ENCODE data around the gene SCML2.

The SCML2 gene

DNA sequence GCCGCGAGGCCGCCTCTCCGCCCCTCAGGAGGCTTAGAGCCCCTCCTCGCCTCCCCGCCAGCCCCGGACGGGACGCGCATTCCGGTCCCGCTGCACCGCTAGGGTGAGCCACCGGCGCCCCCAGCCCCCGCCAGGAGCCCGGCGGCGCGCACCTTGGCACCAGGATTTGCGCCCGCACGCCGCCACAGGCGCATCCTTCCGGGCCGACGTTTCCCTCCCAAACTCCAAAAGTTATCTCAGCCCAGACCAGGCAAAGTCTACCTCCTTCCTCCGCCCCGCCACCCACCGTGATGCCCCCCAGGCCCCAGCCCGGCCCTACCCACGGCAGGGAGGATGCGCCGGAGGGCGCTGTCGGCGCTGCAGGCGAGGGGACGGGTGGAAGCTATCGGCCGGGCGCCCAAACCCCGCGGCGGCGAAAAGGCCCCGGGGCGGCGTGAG is 538 bp downstream of the SCML2 start:
- Histone ChIP-seq H3K36me3 (ENCODE audit: control insufficient read depth in 2 of 2, insufficient read depth in 2 of 2, low read length in 2 of 2) (no peaks in the 10 kb centered on the region), H3K27ac (ENCODE audit: low read length) (no peak overlapping the region), H3K27me3 (ENCODE audit: control insufficient read depth in 1 of 2, insufficient read depth in 2 of 2, low read length in 2 of 2) (no peaks in the 10 kb centered on the region), H3K4me3 (ENCODE audit: low read length in 2 of 2) (peak overlapping the region; percentile 43 to 72), H3K9ac (ENCODE audit: low read length in 2 of 2) (peak overlapping the region in 1 of 2 donors; percentile 60), H3K4me1 (ENCODE audit: control insufficient read depth, insufficient read depth, low read length) (no peaks in the 10 kb centered on the region), H3K9me3 (ENCODE audit: control insufficient read depth in 2 of 2, low read length in 2 of 2) (no peaks in the 10 kb centered on the region)

DNA sequence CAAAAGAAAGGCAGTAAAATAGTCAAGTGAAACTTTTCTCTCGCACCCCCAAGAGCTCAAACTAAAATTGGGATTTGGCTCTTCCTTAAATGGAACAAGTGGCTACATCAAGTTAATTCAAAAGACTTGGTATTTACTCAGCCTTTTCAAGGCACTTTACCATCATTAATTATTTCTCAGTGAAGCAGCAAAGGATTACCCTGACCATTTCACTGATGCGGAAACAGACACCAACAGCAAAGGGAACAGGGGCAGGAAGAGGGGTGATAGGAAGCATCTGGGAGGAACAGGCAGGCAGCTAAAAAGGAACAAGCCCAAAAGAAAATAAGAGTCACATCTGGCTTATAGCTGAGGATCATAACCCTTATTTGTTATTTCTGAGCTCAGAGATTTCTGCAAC is 2.7 kb downstream of the SCML2 start:
- Histone ChIP-seq H3K9ac (ENCODE audit: low read length in 2 of 2) (no peak overlapping the region), H3K4me3 (ENCODE audit: low read length in 2 of 2) (no peak overlapping the region), H3K9me3 (ENCODE audit: control insufficient read depth in 2 of 2, low read length in 2 of 2) (no peaks in the 10 kb centered on the region), H3K36me3 (ENCODE audit: control insufficient read depth in 2 of 2, insufficient read depth in 2 of 2, low read length in 2 of 2) (no peaks in the 10 kb centered on the region), H3K27ac (ENCODE audit: low read length) (no peak overlapping the region), H3K27me3 (ENCODE audit: control insufficient read depth in 1 of 2, insufficient read depth in 2 of 2, low read length in 2 of 2) (no peaks in the 10 kb centered on the region), H3K4me1 (ENCODE audit: control insufficient read depth, insufficient read depth, low read length) (no peaks in the 10 kb centered on the region)

DNA sequence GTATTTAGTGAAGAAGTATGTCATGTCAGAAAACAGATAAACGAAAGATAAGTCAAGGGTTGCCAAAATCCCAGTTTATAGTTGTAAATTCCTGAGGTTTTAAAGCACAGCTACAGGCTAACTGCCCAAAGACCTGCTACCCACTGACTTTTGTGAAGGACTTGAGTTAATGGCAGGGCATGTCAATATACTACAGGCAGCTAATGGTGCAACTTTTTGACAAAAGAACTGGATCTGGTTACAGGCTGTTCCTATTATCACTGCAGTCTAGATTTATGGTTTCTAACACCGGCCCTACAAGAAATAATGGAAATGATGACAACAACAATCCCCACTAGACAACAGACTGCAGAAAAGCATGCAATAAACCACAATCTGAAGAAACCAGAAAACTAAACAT is 6.4 kb downstream of the SCML2 start:
- Histone ChIP-seq H3K27me3 (ENCODE audit: control insufficient read depth in 1 of 2, insufficient read depth in 2 of 2, low read length in 2 of 2) (no peaks in the 10 kb centered on the region), H3K36me3 (ENCODE audit: control insufficient read depth in 2 of 2, insufficient read depth in 2 of 2, low read length in 2 of 2) (no peaks in the 10 kb centered on the region), H3K9ac (ENCODE audit: low read length in 2 of 2) (no peak overlapping the region)

DNA sequence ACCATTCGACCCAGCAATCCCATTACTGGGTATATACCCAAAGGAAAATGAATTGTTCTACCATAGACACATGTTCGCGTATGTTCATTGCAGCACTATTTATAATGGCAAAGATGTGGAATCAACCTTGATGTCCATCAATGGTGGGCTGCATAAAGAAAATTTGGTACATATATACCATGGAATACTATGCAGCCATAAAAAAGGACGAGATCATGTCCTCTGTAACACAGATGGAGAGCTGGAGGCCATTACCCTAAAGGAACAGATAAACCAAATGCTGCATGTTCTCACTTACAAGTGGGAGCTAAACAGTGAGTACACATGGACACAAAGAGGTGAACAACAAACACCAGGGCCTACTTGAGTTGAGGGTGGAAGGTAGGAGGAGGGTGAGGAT is 45.1 kb downstream of the SCML2 start:
- peaks cover 0 to 2% of the 10 kb centered on the region in 2 donors for H3K27me3 ChIP-seq (ENCODE audit: control insufficient read depth in 1 of 2, insufficient read depth in 2 of 2, low read length in 2 of 2)

More for the DNA sequence above, 6.4 kb downstream of the SCML2 start:
- Histone ChIP-seq H3K4me1 (ENCODE audit: control insufficient read depth, insufficient read depth, low read length) (no peaks in the 10 kb centered on the region), H3K9me3 (ENCODE audit: control insufficient read depth in 2 of 2, low read length in 2 of 2) (no peaks in the 10 kb centered on the region), H3K4me3 (ENCODE audit: low read length in 2 of 2) (no peak overlapping the region), H3K27ac (ENCODE audit: low read length) (no peak overlapping the region)

DNA sequence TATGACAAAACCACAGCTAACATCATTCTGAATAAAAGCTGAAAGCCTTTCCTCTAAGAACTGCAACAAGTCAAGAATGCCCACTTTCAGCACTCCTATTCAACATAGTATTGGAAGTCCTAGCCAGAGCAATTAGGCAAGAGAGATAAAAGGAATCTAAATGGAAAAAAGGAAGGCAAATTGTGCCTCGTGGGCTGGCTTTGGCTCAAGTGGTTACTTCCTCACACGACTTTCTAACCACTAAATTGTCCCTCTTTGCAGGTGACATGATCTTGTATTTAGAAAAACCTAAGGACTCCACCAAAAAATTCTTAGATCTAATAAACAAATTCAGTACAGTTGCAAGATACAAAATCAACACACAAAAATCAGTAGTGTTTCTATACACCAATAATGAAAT is 57.2 kb downstream of the SCML2 start:
- Histone ChIP-seq H3K36me3 (ENCODE audit: control insufficient read depth in 2 of 2, insufficient read depth in 2 of 2, low read length in 2 of 2) (no peaks in the 10 kb centered on the region), H3K27me3 (ENCODE audit: control insufficient read depth in 1 of 2, insufficient read depth in 2 of 2, low read length in 2 of 2) (no peaks in the 10 kb centered on the region), H3K4me1 (ENCODE audit: control insufficient read depth, insufficient read depth, low read length) (no peaks in the 10 kb centered on the region), H3K9ac (ENCODE audit: low read length in 2 of 2) (no peak overlapping the region), H3K9me3 (ENCODE audit: control insufficient read depth in 2 of 2, low read length in 2 of 2) (no peaks in the 10 kb centered on the region), H3K4me3 (ENCODE audit: low read length in 2 of 2) (no peak overlapping the region), H3K27ac (ENCODE audit: low read length) (no peak overlapping the region)

More for the DNA sequence above, 45.1 kb downstream of the SCML2 start:
- H3K27ac ChIP-seq (ENCODE audit: low read length): no peak overlapping the region
- H3K36me3 ChIP-seq (ENCODE audit: control insufficient read depth in 2 of 2, insufficient read depth in 2 of 2, low read length in 2 of 2): no peaks in the 10 kb centered on the region
- H3K9me3 ChIP-seq (ENCODE audit: control insufficient read depth in 2 of 2, low read length in 2 of 2): no peaks in the 10 kb centered on the region
- no peak overlapping the region for H3K4me3 ChIP-seq (ENCODE audit: low read length in 2 of 2)
- H3K4me1 ChIP-seq (ENCODE audit: control insufficient read depth, insufficient read depth, low read length): no peaks in the 10 kb centered on the region
- H3K9ac ChIP-seq (ENCODE audit: low read length in 2 of 2): no peak overlapping the region

DNA sequence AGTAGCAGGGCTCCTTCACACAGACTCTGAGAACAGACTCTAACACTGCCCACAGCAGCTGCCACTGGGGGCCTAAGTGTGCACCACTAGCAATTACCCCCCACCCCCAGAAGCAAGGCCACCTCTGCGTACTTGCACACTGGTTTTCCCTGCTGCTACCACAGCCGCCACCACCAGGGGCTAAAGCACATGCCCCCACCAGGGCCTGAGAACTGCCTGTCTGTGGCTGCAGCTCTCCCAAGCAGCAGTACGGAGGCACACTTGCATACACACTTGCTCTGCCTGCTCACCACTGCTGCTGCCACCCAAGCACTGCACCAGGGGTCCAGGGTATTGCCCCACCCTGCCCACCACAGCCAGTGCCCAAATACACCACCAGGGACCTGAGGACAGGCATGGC is 59.6 kb downstream of the SCML2 start:
- Histone ChIP-seq H3K27ac (ENCODE audit: low read length) (no peak overlapping the region), H3K36me3 (ENCODE audit: control insufficient read depth in 2 of 2, insufficient read depth in 2 of 2, low read length in 2 of 2) (no peaks in the 10 kb centered on the region), H3K9me3 (ENCODE audit: control insufficient read depth in 2 of 2, low read length in 2 of 2) (no peaks in the 10 kb centered on the region), H3K4me1 (ENCODE audit: control insufficient read depth, insufficient read depth, low read length) (no peaks in the 10 kb centered on the region), H3K9ac (ENCODE audit: low read length in 2 of 2) (no peak overlapping the region), H3K27me3 (ENCODE audit: control insufficient read depth in 1 of 2, insufficient read depth in 2 of 2, low read length in 2 of 2) (no peaks in the 10 kb centered on the region), H3K4me3 (ENCODE audit: low read length in 2 of 2) (no peak overlapping the region)

DNA sequence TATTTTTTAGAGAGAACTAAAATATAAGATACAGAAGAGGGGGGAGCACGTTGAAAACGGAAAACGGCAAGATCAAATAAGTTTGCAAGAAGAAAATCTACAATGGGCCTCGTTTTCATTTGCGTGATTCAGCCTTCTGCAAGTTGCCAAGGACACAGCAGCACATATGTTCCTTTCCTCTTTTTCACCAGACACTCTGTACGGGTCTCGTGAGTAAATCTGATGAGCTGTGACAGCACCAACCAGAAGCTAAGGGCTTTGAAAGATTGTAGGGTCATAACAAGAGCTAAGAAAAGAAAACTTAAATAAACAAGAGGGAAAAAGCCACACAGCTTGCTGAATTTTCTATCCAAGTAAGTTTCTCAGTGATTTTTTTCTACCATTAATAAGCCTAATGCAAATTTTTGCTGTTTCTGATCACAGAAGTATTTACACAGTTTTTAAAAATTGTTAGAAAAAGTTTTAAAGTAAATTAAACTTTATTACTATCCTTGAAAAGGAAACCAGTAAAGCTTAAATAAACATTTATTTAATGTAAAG is 63.4 kb downstream of the SCML2 start:
- Histone ChIP-seq H3K36me3 (ENCODE audit: control insufficient read depth in 2 of 2, insufficient read depth in 2 of 2, low read length in 2 of 2) (no peaks in the 10 kb centered on the region), H3K9me3 (ENCODE audit: control insufficient read depth in 2 of 2, low read length in 2 of 2) (no peaks in the 10 kb centered on the region), H3K4me1 (ENCODE audit: control insufficient read depth, insufficient read depth, low read length) (no peaks in the 10 kb centered on the region), H3K9ac (ENCODE audit: low read length in 2 of 2) (no peak overlapping the region), H3K27ac (ENCODE audit: low read length) (no peak overlapping the region), H3K27me3 (ENCODE audit: control insufficient read depth in 1 of 2, insufficient read depth in 2 of 2, low read length in 2 of 2) (no peaks in the 10 kb centered on the region), H3K4me3 (ENCODE audit: low read length in 2 of 2) (no peak overlapping the region)

DNA sequence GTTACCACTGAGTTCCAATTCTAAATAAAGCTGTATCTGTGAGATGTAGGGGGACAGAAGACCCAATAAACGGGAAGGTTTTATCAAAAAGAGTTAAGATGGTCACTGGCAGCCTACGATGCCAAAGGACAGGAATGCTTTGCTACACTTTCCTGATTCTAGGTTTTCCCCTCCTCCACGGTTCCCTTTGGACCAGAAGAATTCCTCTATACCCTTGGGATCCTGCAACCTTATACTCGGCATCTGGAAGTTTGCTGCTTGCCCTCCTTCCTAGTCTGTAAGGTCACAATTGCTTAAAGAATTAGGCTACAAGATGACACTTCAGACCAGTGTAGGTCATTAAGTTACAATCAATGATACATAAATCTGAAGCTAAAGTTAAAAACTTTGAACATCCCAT is 64.3 kb downstream of the SCML2 start:
- Histone ChIP-seq H3K9me3 (ENCODE audit: control insufficient read depth in 2 of 2, low read length in 2 of 2) (no peaks in the 10 kb centered on the region), H3K4me3 (ENCODE audit: low read length in 2 of 2) (no peak overlapping the region), H3K27ac (ENCODE audit: low read length) (no peak overlapping the region), H3K36me3 (ENCODE audit: control insufficient read depth in 2 of 2, insufficient read depth in 2 of 2, low read length in 2 of 2) (no peaks in the 10 kb centered on the region), H3K27me3 (ENCODE audit: control insufficient read depth in 1 of 2, insufficient read depth in 2 of 2, low read length in 2 of 2) (no peaks in the 10 kb centered on the region), H3K9ac (ENCODE audit: low read length in 2 of 2) (no peak overlapping the region), H3K4me1 (ENCODE audit: control insufficient read depth, insufficient read depth, low read length) (no peaks in the 10 kb centered on the region)

DNA sequence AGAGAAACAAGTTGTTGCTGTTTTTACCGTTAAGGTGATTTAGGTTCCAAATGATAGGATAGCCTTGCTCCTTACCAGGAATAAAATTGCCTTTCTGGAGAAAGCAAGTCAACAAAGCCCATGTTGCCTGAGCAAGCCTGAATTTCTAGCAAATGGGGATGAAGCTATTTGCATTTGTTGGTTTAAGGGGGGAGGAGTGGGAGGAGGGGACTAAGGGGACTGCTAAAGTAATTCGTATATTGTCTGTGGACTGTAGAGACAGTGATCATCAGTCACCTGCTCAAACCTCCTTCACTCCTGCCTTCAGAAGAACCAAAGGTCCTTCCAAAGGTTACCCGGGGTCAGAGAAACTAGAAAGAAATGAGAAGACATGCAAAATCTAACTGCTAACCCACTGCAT is 65.8 kb downstream of the SCML2 start:
- Histone ChIP-seq H3K4me1 (ENCODE audit: control insufficient read depth, insufficient read depth, low read length) (no peaks in the 10 kb centered on the region), H3K9me3 (ENCODE audit: control insufficient read depth in 2 of 2, low read length in 2 of 2) (no peaks in the 10 kb centered on the region), H3K4me3 (ENCODE audit: low read length in 2 of 2) (no peak overlapping the region), H3K27me3 (ENCODE audit: control insufficient read depth in 1 of 2, insufficient read depth in 2 of 2, low read length in 2 of 2) (no peaks in the 10 kb centered on the region), H3K9ac (ENCODE audit: low read length in 2 of 2) (no peak overlapping the region), H3K27ac (ENCODE audit: low read length) (no peak overlapping the region), H3K36me3 (ENCODE audit: control insufficient read depth in 2 of 2, insufficient read depth in 2 of 2, low read length in 2 of 2) (no peaks in the 10 kb centered on the region)

DNA sequence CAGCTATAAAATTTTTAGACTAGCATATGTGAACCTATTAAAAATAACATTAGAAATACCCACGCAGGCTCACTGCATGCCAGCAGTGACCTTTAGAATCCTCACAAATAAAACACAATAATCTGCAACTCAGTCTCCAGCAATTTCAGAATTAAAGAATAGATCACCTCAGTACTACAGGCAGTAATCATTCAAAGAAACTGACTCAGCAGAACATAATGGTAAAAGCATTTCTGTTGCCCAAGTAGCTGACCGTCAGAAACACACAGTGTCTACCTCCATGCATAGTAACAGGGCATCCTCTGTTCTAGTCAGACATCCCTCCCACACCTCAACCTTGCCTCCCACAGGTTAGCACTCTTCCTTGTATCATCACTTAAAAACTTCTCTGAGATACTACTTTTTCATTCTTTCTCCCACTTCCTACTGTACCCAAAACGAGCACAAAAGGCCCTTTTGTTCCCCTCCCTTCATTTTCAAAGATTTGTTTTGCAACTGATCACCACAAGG is 68.1 kb downstream of the SCML2 start:
- Histone ChIP-seq H3K9ac (ENCODE audit: low read length in 2 of 2) (no peak overlapping the region), H3K4me3 (ENCODE audit: low read length in 2 of 2) (no peak overlapping the region), H3K27ac (ENCODE audit: low read length) (no peak overlapping the region)

DNA sequence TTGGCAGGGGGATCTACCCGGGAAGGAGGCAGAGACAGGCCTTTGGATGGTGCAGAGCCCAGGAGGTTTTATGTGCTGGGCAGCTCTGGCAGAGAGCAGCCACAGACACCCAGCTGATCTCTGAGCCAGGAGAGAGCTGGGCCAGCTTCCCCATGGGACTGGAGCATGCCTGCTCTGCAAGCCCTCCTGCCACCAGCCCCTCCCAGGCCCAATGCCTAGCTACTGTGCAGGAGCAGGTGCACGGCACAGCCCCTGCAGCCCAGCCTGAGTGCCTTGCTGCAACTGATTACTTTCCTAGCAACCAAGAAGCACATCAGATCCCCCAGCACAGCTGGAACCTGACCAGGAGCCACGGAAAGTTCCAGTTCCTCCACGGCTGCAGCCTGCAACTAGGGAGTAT is 76.0 kb downstream of the SCML2 start:
- peaks cover 0 to 2% of the 10 kb centered on the region in 2 donors for H3K27me3 ChIP-seq (ENCODE audit: control insufficient read depth in 1 of 2, insufficient read depth in 2 of 2, low read length in 2 of 2)
- no peaks in the 10 kb centered on the region for H3K36me3 ChIP-seq (ENCODE audit: control insufficient read depth in 2 of 2, insufficient read depth in 2 of 2, low read length in 2 of 2)
- H3K9me3 ChIP-seq (ENCODE audit: control insufficient read depth in 2 of 2, low read length in 2 of 2): no peaks in the 10 kb centered on the region

More for the DNA sequence above, 68.1 kb downstream of the SCML2 start:
- Histone ChIP-seq H3K27me3 (ENCODE audit: control insufficient read depth in 1 of 2, insufficient read depth in 2 of 2, low read length in 2 of 2) (no peaks in the 10 kb centered on the region), H3K4me1 (ENCODE audit: control insufficient read depth, insufficient read depth, low read length) (no peaks in the 10 kb centered on the region), H3K9me3 (ENCODE audit: control insufficient read depth in 2 of 2, low read length in 2 of 2) (no peaks in the 10 kb centered on the region), H3K36me3 (ENCODE audit: control insufficient read depth in 2 of 2, insufficient read depth in 2 of 2, low read length in 2 of 2) (no peaks in the 10 kb centered on the region)

More for the DNA sequence above, 76.0 kb downstream of the SCML2 start:
- Histone ChIP-seq H3K4me3 (ENCODE audit: low read length in 2 of 2) (no peak overlapping the region), H3K27ac (ENCODE audit: low read length) (no peak overlapping the region), H3K4me1 (ENCODE audit: control insufficient read depth, insufficient read depth, low read length) (no peaks in the 10 kb centered on the region), H3K9ac (ENCODE audit: low read length in 2 of 2) (no peak overlapping the region)

All from stomach smooth muscle (tissue), 2 donors.